HG03469 (cell line): ENCODE data around the gene RNLS.
A peak's percentile ranks its signal among the peaks of the same experiment; 100 is the strongest.
"Not testable (repeated sequence)": the region's sequence is repeated elsewhere in the genome, so short reads cannot be mapped to it uniquely, and the experiment has no call there.

Experiments
- ATAC-seq: cut with Tn5 transposase; IDR thresholded peaks from one replicate; pipeline ENCODE4 v1.9.1; 2021; ENCODE audit warnings: mild to moderate bottlenecking, moderate library complexity, moderate number of reproducible peaks; ENCODE audit not compliant: unreplicated experiment

Gene RNLS

DNA sequence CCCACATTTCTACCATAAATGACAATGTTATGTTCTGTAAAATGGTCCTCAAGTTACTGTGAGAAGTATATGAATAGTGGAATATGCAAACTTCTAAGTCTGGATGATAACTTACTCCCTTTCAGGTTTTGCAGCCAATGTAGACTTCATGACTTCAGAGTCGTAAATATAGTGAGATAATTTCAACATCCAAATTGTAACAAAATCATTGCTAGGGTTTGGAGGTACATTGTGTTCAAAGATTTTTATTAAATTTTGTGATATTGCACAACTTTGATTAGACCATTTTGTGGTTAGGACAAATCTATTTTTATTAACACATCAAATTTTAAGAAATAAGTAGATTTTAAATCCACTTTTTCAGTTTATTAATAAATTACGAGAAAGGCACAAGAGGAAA, 270.3 kb downstream of the RNLS start:
- ATAC-seq, result no peak

- ATAC-seq, result no peak
Measured at GRCh38 chr10:88311264-88311663, 271.9 kb downstream of the RNLS start.

DNA sequence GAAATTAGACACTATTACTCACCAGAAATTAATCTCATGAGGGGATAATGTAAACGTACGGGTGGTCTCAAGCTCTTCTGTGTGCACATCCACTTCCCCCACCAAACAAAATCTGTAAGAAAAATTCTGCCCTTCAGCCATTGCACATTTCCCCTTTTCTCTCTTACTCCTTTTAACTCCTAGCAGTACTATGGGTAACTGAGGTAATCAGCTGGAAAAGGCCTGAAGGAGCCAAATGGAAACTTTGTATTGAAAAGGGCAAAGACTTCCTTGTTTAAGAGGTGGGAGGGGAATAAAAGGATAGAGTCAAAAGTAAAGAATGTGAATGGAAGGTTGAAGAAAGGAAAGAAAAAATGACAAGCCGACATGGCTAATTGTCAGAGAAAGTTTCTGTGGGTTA, 273.8 kb downstream of the RNLS start:
- ATAC-seq, result no peak

- ATAC-seq, result not testable (repeated sequence)
Measured at GRCh38 chr10:88308361-88308760, 274.8 kb downstream of the RNLS start.

- ATAC-seq, result no peak
Measured at GRCh38 chr10:88299787-88300186, 283.3 kb downstream of the RNLS start.

DNA sequence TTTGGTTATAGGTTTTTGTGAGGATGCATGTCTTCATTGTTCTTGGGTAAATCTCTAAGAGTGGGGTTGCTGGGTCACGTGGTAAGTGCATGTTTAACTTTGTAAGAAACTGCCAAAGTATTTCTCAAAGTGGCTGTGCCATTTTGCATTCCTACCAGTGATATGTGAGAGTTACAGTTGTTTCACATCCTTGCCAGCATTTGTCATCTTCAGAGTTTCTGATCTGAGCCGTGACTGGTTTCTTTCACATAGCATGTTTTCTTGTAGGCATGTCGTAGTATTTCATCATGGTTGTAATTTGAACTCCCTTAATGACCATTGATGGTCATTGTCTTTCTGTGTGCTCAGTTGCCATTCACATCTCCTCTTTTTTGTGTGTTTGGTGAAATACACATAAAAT, 286.0 kb downstream of the RNLS start:
- no peak for ATAC-seq

GRCh38 chr10:88293651-88294230, 289.4 kb downstream of the RNLS start:
- ATAC-seq, result no peak

DNA sequence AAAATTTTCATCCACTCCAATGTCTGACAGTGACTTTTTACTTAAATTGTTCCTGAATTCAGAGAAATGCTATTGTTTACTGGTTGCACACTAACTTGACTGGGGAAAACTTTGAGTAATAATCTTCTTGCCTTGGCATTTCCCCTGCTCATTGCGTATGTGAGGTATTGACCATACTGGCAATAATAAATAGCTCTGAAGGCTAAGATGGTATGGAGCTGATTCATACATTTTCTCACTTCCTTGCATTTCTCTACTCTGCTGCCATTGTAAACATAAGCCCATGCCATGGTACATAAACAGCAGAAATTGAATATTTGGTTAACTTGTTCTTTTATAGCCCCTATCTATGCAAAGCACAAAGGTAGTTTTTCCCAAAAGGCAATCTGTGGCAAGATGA, 290.0 kb downstream of the RNLS start:
- no peak for ATAC-seq

DNA sequence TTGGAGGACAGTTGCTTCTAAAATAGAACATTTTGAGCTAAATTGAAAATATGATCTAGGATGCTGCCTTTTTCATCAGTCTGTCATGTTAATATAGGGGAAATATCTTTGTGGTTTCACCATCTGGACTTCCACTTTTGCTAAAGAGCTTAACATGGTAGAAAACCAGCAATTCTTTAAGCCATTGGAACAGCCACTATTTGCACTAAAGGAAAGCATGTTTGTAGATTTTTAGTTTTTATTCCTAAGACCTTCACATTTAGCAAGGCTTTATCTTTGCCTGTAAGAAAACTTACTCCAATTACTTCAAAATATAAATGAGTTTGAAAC, 291.0 kb downstream of the RNLS start:
- ATAC-seq, result no peak

- ATAC-seq, result no peak
Measured at GRCh38 chr10:88291289-88292184, 291.6 kb downstream of the RNLS start.

- no peak for ATAC-seq
Measured at GRCh38 chr10:88289342-88289741, 293.8 kb downstream of the RNLS start.

- ATAC-seq, result no peak
Measured at GRCh38 chr10:88288320-88289059, 294.6 kb downstream of the RNLS start.

GRCh38 chr10:88286030-88286429, 297.1 kb downstream of the RNLS start:
- ATAC-seq, result no peak

- no peak for ATAC-seq
Measured at GRCh38 chr10:88281592-88282347, 301.3 kb downstream of the RNLS start.

DNA sequence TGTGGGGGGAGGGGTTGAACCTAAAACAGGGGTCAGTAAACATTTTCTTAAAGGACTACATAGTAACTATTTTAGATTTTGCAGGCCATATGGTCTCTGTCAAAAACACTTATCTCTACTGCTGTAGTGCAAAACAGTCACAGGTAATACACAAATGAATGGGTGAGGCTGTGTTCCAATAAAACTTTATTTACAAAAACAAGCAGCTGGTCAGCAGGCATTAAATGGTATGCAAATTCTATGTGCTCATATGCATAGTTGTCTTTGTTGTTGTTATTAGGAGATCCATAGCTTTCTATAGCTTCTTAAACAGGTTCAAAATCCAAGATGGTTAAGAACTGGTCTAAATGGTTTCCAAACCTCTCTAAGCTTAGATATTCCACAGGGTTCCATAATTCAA, 302.6 kb downstream of the RNLS start:
- no peak for ATAC-seq

- no peak for ATAC-seq
Measured at GRCh38 chr10:88278912-88279311, 304.2 kb downstream of the RNLS start.

DNA sequence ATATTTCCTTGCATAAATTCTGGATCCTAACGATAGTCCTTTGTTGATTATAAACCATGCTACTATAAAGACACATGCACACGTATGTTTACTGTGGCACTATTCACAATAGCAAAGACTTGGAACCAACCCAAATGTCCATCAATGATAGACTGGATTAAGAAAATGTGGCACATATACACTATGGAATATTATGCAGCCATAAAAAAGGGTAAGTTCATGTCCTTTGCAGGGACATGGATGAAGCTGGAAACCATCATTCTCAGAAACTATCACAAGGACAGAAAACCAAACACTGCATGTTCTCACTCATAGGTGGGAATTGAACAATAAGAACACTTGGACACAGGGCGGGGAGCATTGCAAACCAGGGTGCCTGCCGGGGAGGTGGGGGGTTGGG, 306.2 kb downstream of the RNLS start:
- ATAC-seq, result not testable (repeated sequence)

GRCh38 chr10:88274286-88274685, 308.8 kb downstream of the RNLS start:
- no peak for ATAC-seq

DNA sequence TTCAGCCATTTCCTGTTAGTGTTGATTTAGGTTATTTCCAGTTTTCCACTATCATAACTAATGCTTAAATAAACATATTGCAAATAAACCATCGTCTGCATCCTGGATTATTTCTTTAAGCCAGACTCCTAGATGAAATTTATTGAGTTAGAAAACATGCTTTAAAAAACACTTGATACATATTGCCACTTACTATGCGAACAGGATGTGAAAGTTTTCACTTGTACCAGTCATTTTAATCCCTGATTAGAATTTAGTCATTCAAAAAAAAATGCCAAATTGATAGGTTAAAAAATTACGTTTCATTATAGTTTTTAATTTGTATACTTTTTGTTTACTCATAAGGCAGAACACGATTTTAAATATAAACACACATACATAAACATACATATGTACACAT, 309.6 kb downstream of the RNLS start:
- no peak for ATAC-seq

GRCh38 chr10:88271761-88272543, 311.2 kb downstream of the RNLS start:
- ATAC-seq, result peak; percentile 1
